Lung (tissue), 12 donors: ENCODE results near the gene NOTCH1. TPM values are rescaled to one million over a fixed set of nuclear protein-coding genes. Genes with fewer than 3 reads are reported as not detected.
A peak's percentile ranks its signal among the peaks of the same experiment; 100 is the strongest.

Experiments used
- ATAC-seq: fragments of 200-7000 bp; cut with Tn5 transposase; one replicate; pipeline ENCODE4 v1.9.1; 2020; ENCODE audit warnings: moderate number of reproducible peaks; ENCODE audit not compliant: insufficient read depth, low FRiP score
- DNase-seq, 3 donors: peaks; one replicate each; pipeline ENCODE4 v3.0.0-alpha.2; 2013 to 2017
- H3K27ac ChIP-seq, 2 donors: one replicate each; pipeline ENCODE4 v1.5.1; 2013; ENCODE audit warnings: mild to moderate bottlenecking in 2 of 2, moderate library complexity in 2 of 2, control low read depth in 1 of 2, inconsistent platforms in 1 of 2, low read depth in 1 of 2, low read length in 1 of 2
- H3K27me3 ChIP-seq, 3 donors: one replicate each; pipeline ENCODE4 v1.5.1; 2013; ENCODE audit warnings: low read length in 2 of 3; ENCODE audit not compliant: control insufficient read depth in 3 of 3, insufficient read depth in 3 of 3
- H3K36me3 ChIP-seq, 4 donors: one replicate each; pipeline ENCODE4 v1.5.1; 2013; ENCODE audit warnings: low read length in 4 of 4, mild to moderate bottlenecking in 1 of 4, moderate library complexity in 1 of 4; ENCODE audit not compliant: control insufficient read depth in 4 of 4, insufficient read depth in 4 of 4
- H3K4me1 ChIP-seq, 5 donors: one replicate each; pipeline ENCODE4 v1.5.1; 2013; ENCODE audit warnings: low read length in 5 of 5, mild to moderate bottlenecking in 2 of 5, moderate library complexity in 1 of 5; ENCODE audit not compliant: control insufficient read depth in 5 of 5, insufficient read depth in 5 of 5
- H3K4me3 ChIP-seq: one replicate; pipeline ENCODE4 v1.5.1; 2013; ENCODE audit warnings: mild to moderate bottlenecking, control low read depth, moderate library complexity
- H3K9ac ChIP-seq, 2 donors: one replicate each; pipeline ENCODE4 v1.5.1; 2013; ENCODE audit warnings: low read length in 2 of 2, control low read depth in 1 of 2; ENCODE audit not compliant: insufficient read depth in 1 of 2
- H3K9me3 ChIP-seq, 4 donors: one replicate each; pipeline ENCODE4 v1.5.1; 2013; ENCODE audit warnings: low read length in 3 of 4, mild to moderate bottlenecking in 1 of 4, moderate library complexity in 1 of 4; ENCODE audit not compliant: control insufficient read depth in 4 of 4, insufficient read depth in 3 of 4
- WGBS, 2 donors: extraction: QIAGEN DNeasy Blood & Tissue Kit; methylation state at CpG; one replicate each; pipeline ENCODE4 v1.1.7; 2013; 5-methylcytosine and 5-hydroxymethylcytosine counted together
- polyA plus RNA-seq, 2 donors: library from polyadenylated mRNA; stranded (reverse); fragments of 200-250 nt; gene quantifications; one replicate each; pipeline ENCODE4 v1.2.1, GENCODE V29; 2013
- total RNA-seq, 2 donors: library from RNA; depleted of rRNA in 1 of 2; stranded (reverse); fragments of >200 nt in 1 of 2; gene quantifications; one replicate each; pipeline ENCODE4 v1.2.1, GENCODE V29; 2014 to 2021
- TF ChIP-seq, protein P1 (sequence below): IDR thresholded peaks from 2 replicates; pipeline ENCODE4 v1.5.1; 2012; ENCODE audit warnings: mild to moderate bottlenecking; ENCODE audit errors: control extremely low read depth, extremely low read depth
- donor health status: control.
- donor health status: control.
- donor health status: Bipolar disorder and iron deficiency.
- donor health status: healthy.
- donor health status: DM: yes; HTN: yes; CAD: no.

The NOTCH1 gene
- total and polyA plus RNA-seq, 4 donors = 23.9 to 101 (median 44.5) TPM

- no peaks in the 10 kb centered on the region for H3K9me3 ChIP-seq
- DNase-seq (no peak), ATAC-seq (no peak)
- H3K9ac ChIP-seq = no peak overlapping the region
- no peak overlapping the region for H3K4me3 ChIP-seq
- peaks cover 0 to 55% (median 6%) of the 10 kb centered on the region in 5 donors for H3K4me1 ChIP-seq
- peak overlapping the region in 1 of 2 donors; percentile 1 for H3K27ac ChIP-seq
- TF ChIP-seq, protein P1, sequence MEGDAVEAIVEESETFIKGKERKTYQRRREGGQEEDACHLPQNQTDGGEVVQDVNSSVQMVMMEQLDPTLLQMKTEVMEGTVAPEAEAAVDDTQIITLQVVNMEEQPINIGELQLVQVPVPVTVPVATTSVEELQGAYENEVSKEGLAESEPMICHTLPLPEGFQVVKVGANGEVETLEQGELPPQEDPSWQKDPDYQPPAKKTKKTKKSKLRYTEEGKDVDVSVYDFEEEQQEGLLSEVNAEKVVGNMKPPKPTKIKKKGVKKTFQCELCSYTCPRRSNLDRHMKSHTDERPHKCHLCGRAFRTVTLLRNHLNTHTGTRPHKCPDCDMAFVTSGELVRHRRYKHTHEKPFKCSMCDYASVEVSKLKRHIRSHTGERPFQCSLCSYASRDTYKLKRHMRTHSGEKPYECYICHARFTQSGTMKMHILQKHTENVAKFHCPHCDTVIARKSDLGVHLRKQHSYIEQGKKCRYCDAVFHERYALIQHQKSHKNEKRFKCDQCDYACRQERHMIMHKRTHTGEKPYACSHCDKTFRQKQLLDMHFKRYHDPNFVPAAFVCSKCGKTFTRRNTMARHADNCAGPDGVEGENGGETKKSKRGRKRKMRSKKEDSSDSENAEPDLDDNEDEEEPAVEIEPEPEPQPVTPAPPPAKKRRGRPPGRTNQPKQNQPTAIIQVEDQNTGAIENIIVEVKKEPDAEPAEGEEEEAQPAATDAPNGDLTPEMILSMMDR = no peak
- no peaks in the 10 kb centered on the region for H3K27me3 ChIP-seq
- WGBS, 2 donors = 86 to 90% methylated on average over 16 of the region's 16 CpGs
- peaks cover 0 to 33% (median 3%) of the 10 kb centered on the region in 4 donors for H3K36me3 ChIP-seq
Observed at GRCh38 chr9:136536721-136537241, 9.1 kb downstream of the NOTCH1 start.

GRCh38 chr9:136536051-136536720 lies 9.7 kb downstream of the NOTCH1 start:
- 84 to 89% methylated on average over 20 of the region's 20 CpGs for WGBS, 2 donors

DNA sequence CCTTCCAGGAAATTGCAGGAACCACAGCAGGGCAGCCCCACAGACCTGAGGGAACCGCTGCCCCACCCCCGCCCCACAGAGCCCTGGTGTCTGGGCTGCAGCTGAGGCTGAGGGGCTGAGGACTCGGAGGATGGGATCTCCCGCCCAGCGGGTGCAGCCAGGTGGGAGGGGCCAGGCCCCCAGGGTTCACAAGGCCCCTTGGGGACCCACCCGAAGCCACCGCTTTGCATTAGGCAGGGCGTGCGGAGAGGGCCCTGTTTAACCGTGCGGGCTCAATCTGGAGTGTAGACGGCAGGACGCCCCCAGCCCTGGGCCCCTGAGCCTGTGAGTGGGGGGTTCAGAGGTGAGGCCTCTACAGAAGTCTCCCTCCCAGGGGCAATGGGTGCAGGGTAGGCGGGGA lies 10.8 kb downstream of the NOTCH1 start:
- TF ChIP-seq, protein P1 = no peak
- Histone ChIP-seq H3K36me3 (peaks cover 0 to 32% (median 2%) of the 10 kb centered on the region in 4 donors), H3K4me3 (no peak overlapping the region), H3K27me3 (no peaks in the 10 kb centered on the region), H3K9ac (no peak overlapping the region), H3K4me1 (peaks cover 0 to 55% (median 6%) of the 10 kb centered on the region in 5 donors), H3K9me3 (no peaks in the 10 kb centered on the region), H3K27ac (peak overlapping the region in 1 of 2 donors; percentile 1)
- ATAC-seq (no peak), DNase-seq (no peak)
- 50 to 73% methylated on average over 14 of the region's 14 CpGs for WGBS, 2 donors

More at GRCh38 chr9:136536051-136536720, 9.7 kb downstream of the NOTCH1 start:
- Histone ChIP-seq H3K36me3 (peaks cover 0 to 27% (median 2%) of the 10 kb centered on the region in 4 donors), H3K27ac (peak overlapping the region in 1 of 2 donors; percentile 15), H3K27me3 (no peaks in the 10 kb centered on the region), H3K4me3 (no peak overlapping the region), H3K9ac (no peak overlapping the region), H3K4me1 (peaks cover 0 to 58% (median 6%) of the 10 kb centered on the region in 5 donors), H3K9me3 (no peaks in the 10 kb centered on the region)
- TF ChIP-seq, protein P1 = no peak
- DNase-seq (no peak), ATAC-seq (no peak)
